Activated CD4-positive, CD25-positive, alpha-beta regulatory T cell (primary cell): ENCODE data around the gene DENND4C.
"Not testable (repeated sequence)": the region's sequence is repeated elsewhere in the genome, so short reads cannot be mapped to it uniquely, and the experiment has no call there.

Experiments used
- DNase-seq, 4 experiments: peaks; one replicate each; lab custom pipeline; 2025; lab: John Stamatoyannopoulos, UW

The DENND4C gene

GRCh38 chr9:19266778-19267384 is 36.4 kb downstream of the DENND4C start:
- DNase-seq: not testable (repeated sequence)

- DNase-seq: no peak
Measured at GRCh38 chr9:19269582-19269981, 39.1 kb downstream of the DENND4C start.

- no peak for DNase-seq
Measured at GRCh38 chr9:19270421-19270949, 40.0 kb downstream of the DENND4C start.

- DNase-seq: no peak
Measured at GRCh38 chr9:19271081-19271480, 40.6 kb downstream of the DENND4C start.

- no peak for DNase-seq
Measured at GRCh38 chr9:19281801-19282200, 51.3 kb downstream of the DENND4C start.

GRCh38 chr9:19283072-19283710 is 52.7 kb downstream of the DENND4C start:
- DNase-seq: no peak

- no peak for DNase-seq
Measured at GRCh38 chr9:19284729-19285128, 54.2 kb downstream of the DENND4C start.

GRCh38 chr9:19286634-19287188 is 56.2 kb downstream of the DENND4C start:
- DNase-seq: no peak

- no peak for DNase-seq
Measured at GRCh38 chr9:19288081-19288480, 57.6 kb downstream of the DENND4C start.

- no peak for DNase-seq
Measured at GRCh38 chr9:19290103-19290502, 59.6 kb downstream of the DENND4C start.

- no peak for DNase-seq
Measured at GRCh38 chr9:19294219-19294618, 63.7 kb downstream of the DENND4C start.

- no peak for DNase-seq
Measured at GRCh38 chr9:19298436-19299000, 68.0 kb downstream of the DENND4C start.

GRCh38 chr9:19303216-19303615 is 72.7 kb downstream of the DENND4C start:
- DNase-seq: no peak

GRCh38 chr9:19306568-19306967 is 76.1 kb downstream of the DENND4C start:
- DNase-seq: no peak

GRCh38 chr9:19310246-19310645 is 79.8 kb downstream of the DENND4C start:
- no peak for DNase-seq

GRCh38 chr9:19313573-19313972 is 83.1 kb downstream of the DENND4C start:
- DNase-seq: no peak

- no peak for DNase-seq
Measured at GRCh38 chr9:19320495-19320894, 90.0 kb downstream of the DENND4C start.

- no peak for DNase-seq
Measured at GRCh38 chr9:19331877-19332276, 101.4 kb downstream of the DENND4C start.

- DNase-seq: no peak
Measured at GRCh38 chr9:19336166-19336565, 105.7 kb downstream of the DENND4C start.

GRCh38 chr9:19342947-19343346 is 112.5 kb downstream of the DENND4C start:
- no peak for DNase-seq

GRCh38 chr9:19358701-19359100 is 128.2 kb downstream of the DENND4C start:
- DNase-seq: no peak

GRCh38 chr9:19369107-19369506 is 138.6 kb downstream of the DENND4C start:
- DNase-seq: no peak

GRCh38 chr9:19371942-19372341 is 141.4 kb downstream of the DENND4C start:
- DNase-seq: no peak
